GM12873 (cell line): ENCODE measurements around the gene PRSS1.

Experiments
- TF ChIP-seq, protein P1 (sequence below): IDR thresholded peaks from 2 replicates; pipeline ENCODE4 v1.5.1; 2012; ENCODE audit warnings: low read depth, mild to moderate bottlenecking, moderate library complexity, low read length, control low read depth; ENCODE audit not compliant: insufficient read depth; ENCODE audit errors: missing control alignments

Gene PRSS1

DNA sequence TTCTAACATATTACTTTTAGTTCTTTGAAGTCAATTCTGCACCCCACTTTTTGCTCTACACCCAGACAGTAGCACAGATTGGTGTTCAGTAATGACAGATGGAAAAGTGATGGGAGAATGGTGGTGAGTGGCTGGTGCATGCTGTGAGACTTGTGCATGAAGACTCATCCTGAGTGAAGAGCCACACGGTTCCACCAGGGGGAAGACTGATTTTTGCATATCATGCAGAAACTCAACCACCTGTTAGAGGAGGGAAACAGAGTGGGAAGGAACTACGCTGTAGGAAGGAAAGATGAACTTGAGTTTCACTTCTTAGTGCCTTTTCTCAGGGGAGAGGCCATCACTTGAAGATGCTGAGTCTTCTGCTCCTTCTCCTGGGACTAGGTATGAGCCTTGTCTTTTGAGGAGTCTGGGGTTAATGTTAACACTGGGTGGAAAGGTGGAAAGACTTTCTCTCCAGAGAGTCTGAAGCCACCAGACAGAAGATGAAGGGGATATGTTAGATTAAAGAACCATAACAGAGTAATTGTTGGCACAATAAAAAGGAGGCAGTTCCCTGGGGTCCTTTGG lies 9.3 kb upstream of the PRSS1 start:
- TF ChIP-seq, protein P1, sequence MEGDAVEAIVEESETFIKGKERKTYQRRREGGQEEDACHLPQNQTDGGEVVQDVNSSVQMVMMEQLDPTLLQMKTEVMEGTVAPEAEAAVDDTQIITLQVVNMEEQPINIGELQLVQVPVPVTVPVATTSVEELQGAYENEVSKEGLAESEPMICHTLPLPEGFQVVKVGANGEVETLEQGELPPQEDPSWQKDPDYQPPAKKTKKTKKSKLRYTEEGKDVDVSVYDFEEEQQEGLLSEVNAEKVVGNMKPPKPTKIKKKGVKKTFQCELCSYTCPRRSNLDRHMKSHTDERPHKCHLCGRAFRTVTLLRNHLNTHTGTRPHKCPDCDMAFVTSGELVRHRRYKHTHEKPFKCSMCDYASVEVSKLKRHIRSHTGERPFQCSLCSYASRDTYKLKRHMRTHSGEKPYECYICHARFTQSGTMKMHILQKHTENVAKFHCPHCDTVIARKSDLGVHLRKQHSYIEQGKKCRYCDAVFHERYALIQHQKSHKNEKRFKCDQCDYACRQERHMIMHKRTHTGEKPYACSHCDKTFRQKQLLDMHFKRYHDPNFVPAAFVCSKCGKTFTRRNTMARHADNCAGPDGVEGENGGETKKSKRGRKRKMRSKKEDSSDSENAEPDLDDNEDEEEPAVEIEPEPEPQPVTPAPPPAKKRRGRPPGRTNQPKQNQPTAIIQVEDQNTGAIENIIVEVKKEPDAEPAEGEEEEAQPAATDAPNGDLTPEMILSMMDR, result peak; percentile 62

DNA sequence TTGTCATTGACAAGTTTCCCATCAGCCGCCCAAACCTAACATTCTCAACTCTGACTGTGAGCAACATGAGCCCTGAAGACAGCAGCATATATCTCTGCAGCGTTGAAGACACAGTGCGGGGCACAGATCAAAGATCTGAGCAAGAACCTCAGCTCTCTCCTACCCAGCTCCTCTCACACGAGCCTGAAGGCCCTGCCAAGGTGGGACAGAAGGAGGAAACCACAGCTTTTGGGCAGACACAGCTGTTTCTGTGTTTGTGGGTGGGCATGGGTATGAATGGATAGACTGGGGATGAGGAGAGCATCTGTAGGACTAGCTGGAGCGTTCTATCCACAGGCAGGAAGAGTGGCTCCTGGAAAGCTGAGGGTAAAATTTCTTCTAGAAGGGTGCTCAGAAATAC lies 8.5 kb upstream of the PRSS1 start:
- TF ChIP-seq, protein P1, result no peak

DNA sequence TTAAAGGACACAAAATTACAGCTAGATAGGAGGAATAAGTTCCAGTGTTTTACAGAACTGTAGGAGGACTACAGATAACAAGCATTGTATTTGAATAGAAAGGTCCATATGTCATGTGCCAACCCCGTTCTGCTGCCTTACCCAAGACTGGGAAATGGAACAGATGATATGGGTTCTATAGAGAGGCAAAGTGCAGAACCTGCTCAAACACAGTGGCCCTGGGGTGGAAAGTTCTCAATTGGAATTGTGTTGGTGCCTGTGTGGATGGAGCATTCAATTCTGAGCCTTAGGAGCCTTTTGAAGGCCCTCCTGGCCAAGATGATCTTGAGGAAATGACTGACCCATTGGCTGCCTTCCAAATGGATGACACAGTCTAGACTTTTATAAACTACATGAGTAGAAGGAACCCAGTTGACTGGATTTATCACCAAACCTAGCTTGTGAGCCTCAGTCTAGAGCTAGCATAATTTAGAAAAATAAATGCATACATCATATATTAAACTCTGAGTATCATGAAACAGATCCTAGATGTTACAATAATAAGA lies 4.1 kb upstream of the PRSS1 start:
- TF ChIP-seq, protein P1, result no peak

DNA sequence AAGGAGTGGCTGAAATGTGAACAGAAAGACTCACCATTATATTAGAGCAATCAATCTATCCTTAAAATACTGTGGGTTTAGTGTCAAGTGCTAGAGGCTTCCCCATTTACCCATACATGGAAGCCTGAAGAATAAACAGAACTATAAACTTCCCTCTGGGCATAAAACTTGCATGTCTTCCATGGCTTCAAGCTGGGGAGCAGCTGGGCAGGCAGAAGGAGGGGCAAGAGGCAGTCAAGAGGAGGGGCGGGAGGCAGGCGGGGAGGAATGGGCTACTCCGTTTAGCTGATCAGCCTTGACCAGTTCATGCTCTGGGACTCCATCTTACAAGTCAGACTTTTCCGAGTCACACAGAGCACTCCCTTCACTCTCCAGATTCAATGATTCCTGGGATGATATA lies 3.5 kb upstream of the PRSS1 start:
- TF ChIP-seq, protein P1, result no peak

DNA sequence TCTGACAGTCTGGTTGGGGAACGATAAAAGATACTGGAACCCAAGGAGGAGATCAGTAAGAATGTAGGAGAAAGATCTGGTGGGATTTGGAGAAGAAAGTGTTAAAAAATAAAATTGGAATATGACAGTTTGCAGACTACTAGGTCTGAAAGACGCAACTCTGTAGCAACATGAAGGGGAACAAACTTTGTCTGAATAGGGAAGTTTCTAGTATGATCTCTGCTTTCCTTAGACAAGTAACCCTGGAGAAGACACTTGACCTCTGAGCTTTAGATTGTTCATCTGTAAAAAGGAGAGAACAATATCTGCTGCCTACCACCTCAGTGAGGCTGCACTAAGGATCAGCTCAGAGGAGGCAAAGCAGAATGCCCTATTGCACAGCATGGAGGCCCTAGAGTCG lies 3.0 kb upstream of the PRSS1 start:
- TF ChIP-seq, protein P1, result no peak

DNA sequence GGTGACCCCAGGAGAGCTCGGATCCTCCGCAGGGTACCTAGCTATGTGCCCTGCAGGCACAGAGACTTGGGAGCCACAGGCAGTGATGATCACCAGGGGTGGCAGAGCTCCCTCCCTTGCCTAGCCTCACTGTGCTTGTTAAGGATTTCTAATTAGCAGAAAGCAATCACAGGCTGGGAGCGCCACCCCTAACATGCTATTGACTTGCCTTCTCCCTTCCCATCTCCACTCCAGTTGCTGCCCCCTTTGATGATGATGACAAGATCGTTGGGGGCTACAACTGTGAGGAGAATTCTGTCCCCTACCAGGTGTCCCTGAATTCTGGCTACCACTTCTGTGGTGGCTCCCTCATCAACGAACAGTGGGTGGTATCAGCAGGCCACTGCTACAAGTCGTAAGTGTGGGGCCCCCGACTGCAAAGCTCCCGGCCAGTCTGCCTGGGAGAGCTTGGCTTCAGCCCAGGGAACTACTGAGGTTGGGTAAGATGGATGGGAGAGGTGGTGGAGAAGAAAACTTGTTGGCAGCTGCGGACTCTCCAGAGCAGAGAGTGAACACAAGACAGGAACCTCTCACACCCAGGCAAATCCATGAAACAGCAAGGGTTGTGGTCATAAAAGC lies 1.2 kb downstream of the PRSS1 start:
- TF ChIP-seq, protein P1, result no peak

DNA sequence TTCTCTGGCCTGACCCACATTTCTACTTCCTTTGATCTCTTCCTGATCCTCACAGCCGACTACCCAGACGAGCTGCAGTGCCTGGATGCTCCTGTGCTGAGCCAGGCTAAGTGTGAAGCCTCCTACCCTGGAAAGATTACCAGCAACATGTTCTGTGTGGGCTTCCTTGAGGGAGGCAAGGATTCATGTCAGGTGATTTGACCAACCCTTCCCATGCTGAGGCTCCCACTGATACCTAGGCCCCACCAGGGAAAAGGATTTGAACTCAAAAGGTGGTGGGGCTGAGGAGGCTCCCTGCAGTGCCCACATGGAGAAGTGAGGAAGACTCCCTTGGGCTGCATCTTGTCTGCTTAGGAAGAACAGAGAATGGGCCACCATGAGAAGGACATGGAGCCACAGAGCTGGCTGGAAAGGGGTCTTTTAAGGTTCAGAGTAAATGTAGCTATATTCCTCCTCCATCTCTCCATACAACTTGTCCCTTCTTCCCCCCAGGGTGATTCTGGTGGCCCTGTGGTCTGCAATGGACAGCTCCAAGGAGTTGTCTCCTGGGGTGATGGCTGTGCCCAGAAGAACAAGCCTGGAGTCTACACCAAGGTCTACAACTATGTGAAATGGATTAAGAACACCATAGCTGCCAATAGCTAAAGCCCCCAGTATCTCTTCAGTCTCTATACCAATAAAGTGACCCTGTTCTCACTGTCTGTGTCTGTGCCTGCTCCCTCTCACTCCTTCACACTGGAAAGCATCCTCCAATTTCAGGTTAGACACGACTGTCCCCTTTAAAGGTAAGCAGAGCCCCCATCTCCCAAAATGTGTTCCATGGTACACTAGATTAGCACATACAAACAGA lies 3.3 kb downstream of the PRSS1 start:
- TF ChIP-seq, protein P1, result no peak
